Urinary bladder (tissue), 4 donors: ENCODE data around the gene ARHGAP25. TPM values are rescaled to one million over a fixed set of nuclear protein-coding genes. Genes with fewer than 3 reads are reported as not detected.

Experiments
- DNase-seq: peaks from one replicate; pipeline ENCODE4 v3.0.0-alpha.2; 2015; ENCODE audit errors: extremely low spot score
- H3K27ac ChIP-seq: one replicate; pipeline ENCODE4 v1.5.1; 2013; ENCODE audit warnings: low read depth, mild to moderate bottlenecking, moderate library complexity
- H3K36me3 ChIP-seq: one replicate; pipeline ENCODE4 v1.6.1; 2013; ENCODE audit warnings: mild to moderate bottlenecking, moderate library complexity; ENCODE audit not compliant: insufficient read depth
- H3K4me1 ChIP-seq: one replicate; pipeline ENCODE4 v1.6.1; 2013; ENCODE audit warnings: mild to moderate bottlenecking, moderate library complexity; ENCODE audit not compliant: insufficient read depth
- H3K4me3 ChIP-seq: one replicate; pipeline ENCODE4 v1.5.1; 2013; ENCODE audit warnings: low read depth, low read length
- WGBS: extraction: QIAGEN DNeasy Blood & Tissue Kit; methylation state at CpG from one replicate; pipeline ENCODE4 v1.1.7; 2013; 5-methylcytosine and 5-hydroxymethylcytosine counted together
- polyA plus RNA-seq: library from polyadenylated mRNA; stranded (reverse); fragments of 200-250 nt; gene quantifications from one replicate; pipeline ENCODE4 v1.2.3, GENCODE V29; 2013
- total RNA-seq: library from RNA; depleted of rRNA; stranded (reverse); fragments of >200 nt; gene quantifications from one replicate; pipeline ENCODE4 v1.2.3, GENCODE V29; 2014
- donor health status: healthy with polysubstance abuse.
- donor health status: healthy.

The ARHGAP25 gene
- total and polyA plus RNA-seq, 2 donors, result 4.4 to 5.2 TPM

DNA sequence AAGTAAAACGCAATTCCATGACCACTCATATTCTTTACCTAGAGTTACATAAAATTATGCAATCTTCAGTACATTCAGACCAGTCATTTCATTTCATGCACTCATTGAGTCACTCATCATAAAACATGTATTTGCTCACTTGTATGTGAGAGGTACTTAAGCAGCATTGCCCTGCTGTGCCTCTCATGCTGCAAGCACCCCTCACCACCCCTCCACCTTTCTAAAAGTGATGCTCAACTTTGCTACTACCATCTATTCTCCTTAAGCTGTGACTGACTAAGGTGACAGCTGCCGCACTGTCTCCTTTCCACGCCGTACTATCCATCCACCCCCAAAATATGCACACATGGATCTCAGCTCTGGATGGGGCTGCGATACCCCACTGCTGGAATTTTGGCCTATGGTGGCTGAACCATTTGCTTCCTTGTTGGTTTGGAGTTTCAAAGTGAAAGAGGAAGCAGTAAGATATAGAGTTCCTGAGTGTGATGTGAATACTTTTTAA lies 7.2 kb downstream of the ARHGAP25 start:
- no peak overlapping the region for H3K27ac ChIP-seq
- peaks cover 2% of the 10 kb centered on the region for H3K4me1 ChIP-seq
- no peaks in the 10 kb centered on the region for H3K36me3 ChIP-seq
- DNase-seq, result no peak
- 91% methylated on average over 5 of the region's 5 CpGs for WGBS
- no peak overlapping the region for H3K4me3 ChIP-seq

DNA sequence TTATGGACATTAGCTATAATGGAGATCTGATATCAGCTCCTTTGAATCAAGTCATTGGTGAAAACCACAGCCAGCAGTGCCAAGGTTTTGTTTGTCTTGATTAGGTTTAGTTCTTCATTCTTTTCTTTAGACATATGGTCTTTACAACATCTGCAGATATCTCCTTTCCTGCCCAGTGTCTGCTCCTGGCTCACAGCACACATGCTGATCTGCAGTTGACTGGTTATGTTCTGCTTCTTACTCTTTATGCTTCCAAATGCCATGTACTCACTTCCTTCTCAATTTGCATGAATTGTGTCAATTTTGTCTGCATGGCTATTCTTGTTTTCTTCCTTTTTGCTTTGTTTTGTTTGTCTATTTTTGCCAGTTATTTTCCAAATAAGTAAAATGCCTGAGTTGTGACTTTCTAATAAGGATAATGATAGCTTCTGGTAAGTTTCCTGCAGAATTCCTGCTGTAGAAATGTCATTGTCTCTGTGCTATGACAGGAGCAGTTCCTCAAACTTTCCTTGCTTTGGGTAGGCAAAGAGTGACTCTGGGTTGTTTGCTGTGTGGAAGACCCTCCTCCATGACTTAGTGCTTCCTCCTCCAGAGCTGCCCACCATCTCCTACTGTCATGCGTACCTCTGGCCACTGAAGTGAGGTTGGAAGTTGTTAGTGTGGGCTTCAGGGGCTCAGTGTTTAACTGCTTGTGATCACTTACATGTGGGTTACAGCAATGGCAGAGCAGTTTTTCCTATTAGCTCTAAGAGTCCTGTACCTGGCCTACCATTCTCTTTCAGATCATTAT lies 8.2 kb downstream of the ARHGAP25 start:
- no peaks in the 10 kb centered on the region for H3K36me3 ChIP-seq
- H3K4me1 ChIP-seq, result peaks cover 2% of the 10 kb centered on the region
- no peak overlapping the region for H3K27ac ChIP-seq
- H3K4me3 ChIP-seq, result no peak overlapping the region
- DNase-seq, result no peak
- 85% methylated on average over 1 of the region's 1 CpG for WGBS

DNA sequence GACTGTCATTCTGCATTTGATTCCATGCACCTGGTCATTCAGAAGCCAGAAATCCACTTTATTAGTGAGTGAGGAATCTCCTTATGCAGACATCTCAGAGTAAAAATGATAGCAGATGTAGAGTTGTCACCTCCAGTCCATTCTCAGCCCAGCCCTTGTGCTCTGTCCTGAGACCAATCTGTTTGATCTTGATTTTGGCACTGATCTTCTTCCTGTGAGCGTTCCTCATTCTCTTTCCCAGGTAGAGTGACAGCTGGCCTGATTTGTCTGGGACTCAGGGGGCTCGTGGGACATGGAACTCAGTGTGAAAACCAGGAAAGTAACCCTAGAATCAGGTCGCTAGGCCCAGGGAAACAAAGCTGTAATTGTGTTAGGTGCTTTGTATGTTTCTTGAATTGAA lies 8.9 kb downstream of the ARHGAP25 start:
- H3K4me1 ChIP-seq, result peaks cover 2% of the 10 kb centered on the region
- no peak overlapping the region for H3K27ac ChIP-seq
- DNase-seq, result no peak
- H3K4me3 ChIP-seq, result no peak overlapping the region
- 77% methylated on average over 3 of the region's 3 CpGs for WGBS
- no peaks in the 10 kb centered on the region for H3K36me3 ChIP-seq

DNA sequence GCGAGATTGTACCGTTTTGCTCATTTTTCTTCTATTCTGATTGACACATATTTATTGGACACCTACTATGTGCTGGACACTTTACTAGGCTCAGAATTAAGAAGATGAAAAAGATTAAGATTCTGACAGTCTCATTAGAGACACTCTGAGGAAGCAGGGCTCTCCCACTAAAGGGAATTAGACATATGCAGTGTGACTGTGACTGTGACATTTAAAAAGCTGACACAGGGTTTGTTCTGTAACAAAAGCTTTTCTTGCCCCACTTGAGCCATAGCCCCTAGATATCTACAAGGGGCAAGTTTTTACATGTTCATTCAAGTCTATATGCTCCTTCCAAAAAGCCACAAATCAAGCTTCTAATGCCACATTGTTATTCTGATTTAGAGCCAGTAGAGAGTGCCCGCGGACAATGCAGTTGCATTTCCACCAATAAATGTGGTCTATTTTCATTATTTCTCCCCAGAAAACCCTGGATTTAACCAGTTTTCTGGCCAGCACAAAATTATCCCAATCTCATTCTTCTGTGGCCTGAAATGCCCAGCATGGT lies 9.8 kb downstream of the ARHGAP25 start:
- Histone ChIP-seq H3K4me1 (peaks cover 2% of the 10 kb centered on the region), H3K36me3 (no peaks in the 10 kb centered on the region), H3K27ac (no peak overlapping the region), H3K4me3 (no peak overlapping the region)
- 81% methylated on average over 4 of the region's 4 CpGs for WGBS
- peak; percentile 23 for DNase-seq

DNA sequence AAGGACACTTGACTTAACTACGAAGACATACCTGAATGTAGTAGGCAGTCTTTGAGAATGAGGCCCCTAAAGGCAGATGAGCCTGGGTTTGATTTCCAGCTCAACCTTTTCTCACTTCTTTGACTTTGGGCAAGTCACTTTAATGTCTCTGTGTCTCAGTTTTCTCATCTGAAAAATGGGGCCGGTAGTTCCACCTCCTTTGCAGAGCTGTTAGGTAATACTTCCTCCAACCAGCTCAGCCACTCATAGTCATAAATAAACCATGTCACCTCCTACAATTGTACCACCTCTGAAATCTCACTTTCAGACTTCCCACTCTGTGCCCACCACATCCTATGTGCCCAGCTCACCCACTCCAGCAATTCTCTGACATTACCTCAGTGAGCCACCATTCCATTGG lies 10.4 kb downstream of the ARHGAP25 start:
- Histone ChIP-seq H3K4me3 (no peak overlapping the region), H3K36me3 (no peaks in the 10 kb centered on the region), H3K4me1 (peaks cover 1% of the 10 kb centered on the region), H3K27ac (no peak overlapping the region)
- WGBS, result 87% methylated on average over 2 of the region's 2 CpGs
- no peak for DNase-seq

DNA sequence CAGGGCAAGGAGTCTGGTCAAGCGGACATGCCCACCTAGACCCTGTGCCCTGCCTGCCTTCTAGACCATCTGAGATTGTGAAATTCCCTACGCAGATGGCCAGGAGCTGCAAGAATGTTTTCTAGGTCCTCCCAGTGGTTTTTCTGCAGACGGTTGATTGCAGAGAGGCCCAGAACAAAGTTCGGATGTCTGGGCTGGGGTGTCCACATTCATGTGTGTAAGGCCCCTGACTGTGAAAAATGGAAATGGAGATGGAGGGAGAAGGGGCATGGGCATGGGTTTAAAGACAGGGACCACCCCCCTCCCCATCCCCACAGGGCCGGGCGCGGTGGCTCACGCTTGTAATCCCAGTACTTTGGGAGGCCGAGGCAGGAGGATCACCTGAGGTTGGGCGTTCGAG lies 11.8 kb downstream of the ARHGAP25 start:
- no peak for DNase-seq
- 95% methylated on average over 11 of the region's 11 CpGs for WGBS

DNA sequence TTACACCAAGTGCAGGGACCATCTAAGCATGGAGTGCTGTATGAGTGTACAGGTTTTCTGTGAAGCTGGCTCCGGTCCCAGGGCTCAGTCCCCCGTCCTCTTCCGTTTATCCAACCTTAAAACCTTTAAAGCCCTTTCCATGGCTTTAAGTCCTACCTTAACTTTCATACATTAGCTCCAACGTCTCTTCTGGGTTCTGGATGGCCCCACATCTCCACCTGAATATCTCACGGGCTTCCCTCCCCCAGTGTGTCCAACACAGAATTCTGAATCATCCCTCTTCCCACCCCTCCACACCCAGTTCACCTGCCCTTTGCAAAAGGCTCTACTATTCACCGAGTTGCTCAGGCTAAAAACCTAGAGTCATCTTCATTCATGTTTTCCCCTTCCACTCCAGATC lies 12.8 kb downstream of the ARHGAP25 start:
- WGBS, result 77% methylated on average over 6 of the region's 6 CpGs
- Histone ChIP-seq H3K36me3 (no peaks in the 10 kb centered on the region), H3K27ac (no peak overlapping the region), H3K4me1 (no peaks in the 10 kb centered on the region), H3K4me3 (no peak overlapping the region)
- DNase-seq, result no peak

More for the DNA sequence above, 11.8 kb downstream of the ARHGAP25 start:
- H3K4me1 ChIP-seq, result no peaks in the 10 kb centered on the region
- no peaks in the 10 kb centered on the region for H3K36me3 ChIP-seq
- no peak overlapping the region for H3K27ac ChIP-seq
- no peak overlapping the region for H3K4me3 ChIP-seq

DNA sequence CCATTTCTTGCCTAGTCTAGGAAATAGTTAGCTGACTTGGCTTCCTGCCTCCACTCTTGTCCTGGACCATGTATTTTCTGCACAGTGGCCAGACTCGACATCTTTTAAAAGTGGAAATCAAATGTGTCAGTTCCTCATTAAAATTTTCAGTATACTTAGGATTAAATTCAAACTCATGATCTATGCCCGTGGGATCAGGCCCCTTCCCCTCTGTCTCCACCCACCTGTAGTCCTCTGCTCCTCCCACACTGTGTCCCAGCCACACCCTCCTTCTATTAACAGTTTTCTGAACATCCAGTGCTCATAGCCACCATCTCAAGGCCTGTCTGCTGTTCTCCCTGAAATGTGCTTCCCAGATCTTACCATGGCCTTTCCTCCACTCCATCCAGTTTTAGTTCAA lies 13.3 kb downstream of the ARHGAP25 start:
- no peak for DNase-seq
- no peaks in the 10 kb centered on the region for H3K4me1 ChIP-seq
- no peak overlapping the region for H3K27ac ChIP-seq
- H3K4me3 ChIP-seq, result no peak overlapping the region
- H3K36me3 ChIP-seq, result no peaks in the 10 kb centered on the region
- WGBS, result 32% methylated on average over 2 of the region's 2 CpGs

DNA sequence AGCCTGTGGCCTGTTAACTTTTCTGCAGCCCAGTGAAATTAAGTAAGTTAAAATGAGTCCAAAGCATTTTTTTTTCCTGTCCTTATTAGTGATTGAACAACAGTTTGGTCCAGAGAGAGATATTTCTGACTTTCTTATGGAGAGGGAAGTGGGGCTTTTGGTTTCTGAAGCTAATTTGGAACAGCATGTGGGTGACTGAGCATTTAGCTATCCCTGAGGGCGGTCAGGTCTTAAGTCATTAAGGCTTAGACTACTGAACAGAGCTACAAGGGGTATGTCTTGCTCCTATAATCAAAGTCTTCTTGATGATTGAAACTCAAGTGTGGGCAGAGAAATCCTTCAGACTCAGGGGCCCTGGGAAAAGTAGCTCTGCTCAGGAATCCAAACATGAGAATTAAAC lies 14.0 kb downstream of the ARHGAP25 start:
- 97% methylated on average over 1 of the region's 1 CpG for WGBS
- DNase-seq, result no peak
- H3K4me3 ChIP-seq, result no peak overlapping the region
- no peak overlapping the region for H3K27ac ChIP-seq
- H3K4me1 ChIP-seq, result no peaks in the 10 kb centered on the region
- H3K36me3 ChIP-seq, result no peaks in the 10 kb centered on the region

DNA sequence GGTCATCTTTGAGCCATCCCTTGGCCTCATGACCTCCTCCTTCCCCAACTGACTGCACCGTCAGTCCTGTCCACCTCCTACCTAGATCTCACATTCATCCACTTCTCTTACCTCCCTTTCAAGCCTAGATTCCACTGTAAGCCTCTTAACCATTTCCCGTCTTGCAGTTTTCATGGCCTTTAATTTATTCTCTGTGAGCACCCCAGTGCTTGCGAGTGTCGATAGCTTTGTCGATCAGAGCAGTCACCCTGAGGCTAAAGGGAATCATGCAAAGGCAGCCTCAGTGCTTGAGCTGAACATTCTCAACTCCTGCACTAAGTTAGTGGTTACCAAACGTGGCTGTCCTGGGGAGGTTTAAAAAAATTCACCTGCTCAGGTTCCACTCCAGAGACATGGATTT lies 14.7 kb downstream of the ARHGAP25 start:
- H3K4me1 ChIP-seq, result no peaks in the 10 kb centered on the region
- no peak overlapping the region for H3K4me3 ChIP-seq
- no peak for DNase-seq
- H3K27ac ChIP-seq, result no peak overlapping the region
- WGBS, result 94% methylated on average over 6 of the region's 6 CpGs
- H3K36me3 ChIP-seq, result no peaks in the 10 kb centered on the region

DNA sequence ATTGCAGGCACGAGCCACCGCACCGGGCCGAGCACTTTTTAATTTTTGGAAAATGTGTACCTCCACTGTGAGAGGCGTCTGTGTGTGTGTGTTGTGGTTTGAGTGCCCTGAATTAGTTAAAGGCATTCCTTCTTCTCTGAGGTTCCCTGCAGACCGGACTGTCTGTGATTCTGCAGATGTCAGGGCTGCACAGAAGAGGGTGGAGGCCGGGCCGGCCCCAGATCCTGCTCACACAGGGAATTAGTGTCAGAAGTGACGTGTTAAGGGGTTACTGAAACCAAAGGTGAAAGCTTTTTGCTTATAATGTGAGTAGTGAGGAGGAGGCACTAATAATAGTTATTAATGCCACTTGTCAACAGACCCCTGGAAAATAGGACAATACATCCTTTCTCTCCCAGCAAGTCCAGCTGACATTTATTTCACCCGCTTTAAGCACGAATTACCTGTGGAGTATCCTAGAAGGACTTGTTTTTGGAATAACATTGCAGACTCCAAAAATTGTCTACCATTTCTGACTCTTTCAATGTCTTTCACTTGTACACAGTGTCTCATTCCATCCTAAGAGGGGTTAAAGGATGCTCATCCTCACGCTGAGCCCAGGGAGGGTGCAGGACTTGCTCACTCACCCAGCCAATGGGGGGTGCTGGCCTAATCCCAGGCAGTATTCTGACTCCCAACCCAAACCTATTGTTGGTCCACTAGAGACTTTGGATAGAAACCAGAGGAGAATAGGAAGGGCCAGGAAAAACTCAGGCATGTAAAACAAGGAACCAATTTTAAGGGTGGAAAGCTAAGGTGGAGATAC lies 16.2 kb downstream of the ARHGAP25 start:
- H3K27ac ChIP-seq, result no peak overlapping the region
- H3K4me3 ChIP-seq, result no peak overlapping the region
- no peaks in the 10 kb centered on the region for H3K4me1 ChIP-seq
- no peaks in the 10 kb centered on the region for H3K36me3 ChIP-seq
- DNase-seq, result no peak
- 93% methylated on average over 12 of the region's 12 CpGs for WGBS

DNA sequence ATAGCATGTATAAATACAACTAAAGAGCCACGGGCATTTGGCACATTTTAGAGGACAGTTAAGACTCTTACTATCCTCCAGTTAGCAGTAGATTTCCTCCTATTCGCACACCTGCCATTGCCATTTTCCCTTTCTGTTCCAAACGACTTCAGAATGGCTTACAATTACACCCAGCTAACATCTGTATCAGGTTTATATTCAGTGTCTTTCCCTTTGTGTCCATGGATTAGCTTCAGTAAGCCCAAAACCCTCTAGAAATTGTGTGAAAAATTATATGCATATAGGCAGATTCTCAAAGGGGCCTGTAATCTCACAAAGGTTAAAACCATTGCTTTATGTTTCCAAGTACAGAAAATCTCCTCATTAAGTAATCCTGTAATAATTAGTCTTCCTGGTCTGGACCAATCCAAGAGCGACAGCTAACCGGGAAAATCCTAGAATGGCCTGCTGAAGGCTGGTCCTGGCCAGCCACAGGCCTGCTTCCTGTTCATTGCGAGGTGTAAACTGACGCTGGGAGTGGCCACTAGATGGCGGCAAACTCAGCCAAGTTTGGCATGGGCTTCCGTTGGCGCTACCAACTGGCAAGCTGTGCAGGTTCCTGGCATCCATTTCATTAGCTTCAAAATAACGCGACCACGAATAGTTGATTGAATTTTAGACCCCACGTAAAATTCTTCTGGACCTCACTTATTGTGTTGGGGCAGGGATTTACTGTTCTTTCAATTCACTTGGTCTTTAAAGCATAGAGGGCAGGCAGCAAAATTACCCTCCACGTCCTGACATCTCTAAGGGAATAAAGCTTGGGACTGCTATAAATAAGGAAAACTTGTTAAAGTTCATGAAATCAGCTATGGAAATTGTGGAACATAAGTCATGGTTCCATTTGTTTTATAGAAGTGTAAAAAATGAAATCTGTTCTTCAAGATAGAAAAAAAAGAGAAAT lies 17.1 kb downstream of the ARHGAP25 start:
- Histone ChIP-seq H3K4me1 (no peaks in the 10 kb centered on the region), H3K4me3 (no peak overlapping the region), H3K36me3 (no peaks in the 10 kb centered on the region), H3K27ac (no peak overlapping the region)
- DNase-seq, result peak; percentile 73
- WGBS, result 20% methylated on average over 15 of the region's 15 CpGs

DNA sequence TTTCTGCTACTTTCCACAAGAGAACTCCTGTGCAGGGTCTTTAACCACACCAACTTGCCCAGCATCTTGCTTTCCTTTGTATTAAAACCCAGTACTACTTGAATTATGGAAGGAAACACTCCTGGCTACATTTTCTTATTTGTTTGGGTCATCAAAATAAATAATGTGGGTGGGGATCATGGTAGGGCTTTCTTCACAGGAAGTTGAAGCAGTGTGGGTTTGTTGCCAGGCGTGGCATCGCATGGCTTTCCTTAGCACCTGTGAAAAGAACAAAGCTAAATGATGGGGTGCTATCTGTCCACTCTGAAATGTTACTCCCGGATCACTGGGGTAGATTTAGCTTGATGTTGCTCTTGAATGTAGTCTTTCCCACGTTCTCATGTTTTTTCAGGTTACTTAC lies 18.7 kb downstream of the ARHGAP25 start:
- Histone ChIP-seq H3K36me3 (no peaks in the 10 kb centered on the region), H3K27ac (no peak overlapping the region), H3K4me3 (no peak overlapping the region), H3K4me1 (no peaks in the 10 kb centered on the region)
- no peak for DNase-seq
- 89% methylated on average over 4 of the region's 4 CpGs for WGBS
